Hematopoietic multipotent progenitor cell (in vitro differentiated cells): Measurements from ENCODE around the gene ZMAT2. TPM values are rescaled to one million over a fixed set of nuclear protein-coding genes. Genes with fewer than 3 reads are reported as not detected.
A peak's percentile ranks its signal among the peaks of the same experiment; 100 is the strongest.
"Not testable (repeated sequence)": the region's sequence is repeated elsewhere in the genome, so short reads cannot be mapped to it uniquely, and the experiment has no call there.

Experiments
- DNase-seq, 3 donors: peaks; one replicate each; pipeline ENCODE4 v3.0.0-alpha.2; 2011 to 2015; ENCODE audit warnings: low read depth in 2 of 3, low spot score in 2 of 3
- small RNA-seq: library from RNA; depleted of rRNA; stranded (forward); fragments of <200 nt; gene quantifications from one replicate; pipeline ENCODE3, GENCODE V24; 2012
- total RNA-seq: library from RNA; depleted of rRNA; stranded (reverse); fragments of >200 nt; gene quantifications from one replicate; pipeline ENCODE4 v1.2.3, GENCODE V29; 2012

The ZMAT2 gene
- total RNA-seq, 1 donor: 22.1 TPM

DNA sequence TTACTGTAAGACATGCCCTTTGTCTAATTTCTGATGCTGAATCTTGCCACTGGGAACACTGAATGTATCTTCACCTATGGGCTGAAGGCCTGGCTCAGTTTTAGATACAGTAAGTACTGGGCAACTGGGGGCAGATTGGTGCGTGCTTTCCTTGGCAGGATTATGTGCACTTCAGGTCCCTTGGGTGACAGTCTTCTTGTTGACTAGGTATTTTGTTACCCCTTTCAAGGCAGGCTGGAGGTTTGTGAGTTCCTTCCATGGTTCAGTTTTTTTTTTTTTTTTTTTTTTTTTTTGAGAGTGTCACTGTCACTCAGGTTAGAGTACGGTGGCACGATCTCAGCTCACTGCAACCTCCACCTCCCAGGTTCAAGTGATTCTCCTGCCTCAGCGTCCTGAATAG lies 7.6 kb downstream of the ZMAT2 start:
- no peak for DNase-seq

DNA sequence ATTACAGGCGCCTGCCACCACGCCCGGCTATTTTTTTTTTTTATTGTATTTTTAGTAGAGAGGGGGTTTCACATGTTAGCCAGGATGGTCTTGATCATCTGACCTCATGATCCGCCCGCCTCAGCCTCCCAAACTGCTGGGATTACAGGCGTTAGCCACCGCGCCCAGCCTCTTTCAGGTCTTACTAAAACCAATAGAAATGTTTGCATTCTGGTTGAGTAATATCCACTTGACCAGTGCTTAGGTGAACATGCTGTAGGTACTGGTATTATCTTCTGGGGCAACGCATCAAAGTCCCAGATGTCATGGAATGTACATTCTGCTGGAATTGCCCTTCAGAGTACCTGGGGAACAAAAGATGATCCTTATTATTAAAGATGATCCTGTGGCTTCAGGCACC lies 8.5 kb downstream of the ZMAT2 start:
- DNase-seq: not testable (repeated sequence)

DNA sequence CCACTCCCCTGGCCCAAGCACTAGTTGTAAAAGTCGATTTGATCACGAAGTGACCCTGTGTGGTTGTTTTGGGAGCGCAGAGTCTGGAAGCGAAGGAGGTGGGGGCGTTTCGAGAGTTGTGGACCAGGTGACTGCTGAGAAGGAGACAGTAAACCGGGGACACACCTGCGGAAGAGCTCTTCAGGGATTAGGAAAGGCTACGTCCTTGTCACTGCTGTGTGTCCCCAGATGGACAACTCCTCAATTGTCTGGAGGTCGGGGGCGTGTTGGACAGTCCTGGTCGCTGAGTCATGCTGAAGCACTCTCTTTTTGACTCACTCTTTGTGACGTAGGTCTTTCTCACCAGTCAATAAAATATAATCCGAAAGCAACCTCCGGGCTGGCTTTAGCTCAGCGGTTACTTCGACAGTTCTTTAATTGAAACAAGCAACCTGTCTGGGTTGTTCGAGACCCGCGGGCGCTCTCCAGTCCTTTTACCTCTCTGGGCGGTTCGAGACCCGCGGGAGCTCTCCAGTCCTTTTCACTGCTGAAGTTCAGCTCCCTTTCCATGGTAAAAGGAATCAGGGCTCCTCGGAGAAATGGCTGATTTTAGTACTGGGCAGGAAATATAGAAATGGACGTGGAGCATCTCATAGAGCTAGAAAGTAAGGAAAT lies 10.8 kb downstream of the ZMAT2 start:
- DNase-seq: peak; percentile 75 to 99 (median 95)

DNA sequence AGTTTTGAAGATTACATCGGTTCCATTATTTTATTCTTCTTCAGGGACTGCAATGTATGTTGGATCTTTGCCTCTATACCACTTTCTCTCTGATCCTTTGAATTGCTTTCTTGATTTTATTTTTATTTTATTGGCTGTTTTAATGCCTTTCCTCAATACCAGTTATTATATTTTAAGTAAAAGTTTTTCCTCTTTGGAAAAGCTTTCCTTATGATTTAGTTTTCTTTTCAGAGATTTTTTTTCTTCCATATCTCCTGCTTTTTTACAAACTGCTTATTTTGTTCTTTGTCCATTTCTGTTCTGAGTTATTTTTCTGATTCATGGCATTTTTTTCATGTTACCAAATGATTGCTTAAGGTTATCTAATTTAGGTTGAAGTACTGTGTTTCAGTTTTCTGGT lies 11.5 kb downstream of the ZMAT2 start:
- no peak for DNase-seq

DNA sequence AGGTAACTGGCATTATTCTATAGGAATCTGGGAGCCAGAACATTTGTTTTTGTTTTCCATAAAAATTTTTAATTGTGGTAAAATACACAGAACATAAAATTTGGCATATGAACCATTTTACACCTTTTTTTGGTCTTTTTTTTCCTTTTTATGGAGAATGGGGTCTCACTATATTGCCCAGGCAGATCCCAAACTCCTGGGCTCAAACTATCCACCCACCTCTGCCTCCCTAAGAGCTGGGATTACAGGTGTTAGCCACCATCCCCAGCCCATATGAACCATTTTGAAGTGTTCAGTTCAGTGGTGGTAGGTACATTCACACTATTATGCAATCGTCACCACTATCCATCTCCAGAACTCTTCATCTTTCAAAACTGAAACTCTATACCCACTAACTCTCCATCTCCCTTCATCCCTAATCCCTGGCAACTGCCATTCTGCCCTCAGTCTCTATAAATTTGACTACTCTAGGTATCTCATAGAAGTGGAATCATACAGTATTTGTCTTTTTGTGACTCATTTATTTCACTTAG lies 13.4 kb downstream of the ZMAT2 start:
- no peak for DNase-seq

DNA sequence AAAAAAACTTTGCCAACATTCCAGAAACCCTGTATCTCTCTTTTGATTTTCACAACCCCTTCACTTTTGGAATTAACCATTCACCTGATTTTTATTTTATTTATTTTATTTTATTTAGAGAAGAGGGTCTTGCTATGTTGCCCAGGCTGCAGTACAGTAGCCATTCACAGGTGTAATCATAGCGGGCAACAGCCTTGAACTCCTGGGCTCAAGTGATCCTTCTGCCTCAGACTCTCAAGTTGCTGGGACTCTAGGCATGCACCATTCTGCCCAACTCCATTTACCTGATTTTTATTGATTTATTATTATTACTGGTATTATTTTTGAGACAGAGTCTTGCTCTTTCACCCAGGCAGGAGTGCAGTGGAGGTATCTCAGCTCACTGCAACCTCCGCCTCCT lies 16.0 kb downstream of the ZMAT2 start:
- not testable (repeated sequence) for DNase-seq

DNA sequence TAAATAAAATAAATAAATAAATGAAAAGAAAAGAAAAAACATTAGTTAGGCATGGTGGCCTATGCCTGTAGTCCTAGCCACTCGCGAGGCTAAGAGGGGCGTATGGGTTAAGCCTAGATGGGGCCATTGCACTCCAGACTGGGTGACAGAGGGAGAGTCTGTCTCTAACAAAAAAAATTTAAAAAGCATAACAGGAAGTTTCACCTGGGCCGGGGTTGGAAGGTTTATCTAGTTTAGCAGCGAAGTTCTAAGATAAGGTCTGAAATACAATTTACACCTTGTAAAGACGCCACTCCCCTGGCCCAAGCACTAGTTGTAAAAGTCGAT lies 18.0 kb downstream of the ZMAT2 start:
- DNase-seq: no peak

DNA sequence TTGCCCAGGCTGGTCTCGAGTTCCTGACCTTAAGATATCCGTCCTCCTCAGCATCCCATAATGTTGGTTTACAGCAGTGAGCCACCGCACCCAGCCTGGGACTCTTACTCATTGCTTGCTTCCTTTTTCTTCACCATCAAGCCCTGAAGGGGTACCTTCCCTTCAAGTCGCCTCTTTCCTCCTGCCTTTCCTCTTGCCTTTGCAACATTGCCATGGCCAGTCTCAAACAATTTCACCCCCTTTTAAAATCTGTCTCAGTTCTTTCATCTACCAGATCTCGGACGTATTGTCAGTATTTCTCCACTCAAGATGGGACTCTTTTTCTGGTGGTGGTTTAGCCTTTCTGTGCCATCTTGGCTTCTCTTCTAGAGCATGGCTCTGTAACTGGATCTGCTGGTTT lies 20.5 kb downstream of the ZMAT2 start:
- not testable (repeated sequence) for DNase-seq

DNA sequence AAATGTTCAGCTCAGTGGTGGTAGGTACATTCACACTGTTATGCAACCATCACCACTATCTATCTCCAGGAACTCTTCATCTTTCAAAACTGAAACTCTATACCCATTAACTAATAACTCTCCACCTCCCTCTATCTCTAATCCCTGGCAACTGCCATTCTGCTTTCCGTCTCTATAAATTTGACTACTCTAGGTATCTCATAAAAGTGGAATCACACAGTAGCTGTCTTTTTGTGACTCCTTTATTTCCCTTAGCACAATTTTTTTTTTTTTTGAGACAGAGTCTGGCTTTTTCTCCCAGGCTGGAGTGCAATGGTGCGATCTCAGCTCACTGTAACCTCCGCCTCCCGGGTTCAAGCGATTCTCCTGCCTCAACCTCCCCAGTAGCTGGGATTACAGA lies 21.1 kb downstream of the ZMAT2 start:
- not testable (repeated sequence) for DNase-seq

DNA sequence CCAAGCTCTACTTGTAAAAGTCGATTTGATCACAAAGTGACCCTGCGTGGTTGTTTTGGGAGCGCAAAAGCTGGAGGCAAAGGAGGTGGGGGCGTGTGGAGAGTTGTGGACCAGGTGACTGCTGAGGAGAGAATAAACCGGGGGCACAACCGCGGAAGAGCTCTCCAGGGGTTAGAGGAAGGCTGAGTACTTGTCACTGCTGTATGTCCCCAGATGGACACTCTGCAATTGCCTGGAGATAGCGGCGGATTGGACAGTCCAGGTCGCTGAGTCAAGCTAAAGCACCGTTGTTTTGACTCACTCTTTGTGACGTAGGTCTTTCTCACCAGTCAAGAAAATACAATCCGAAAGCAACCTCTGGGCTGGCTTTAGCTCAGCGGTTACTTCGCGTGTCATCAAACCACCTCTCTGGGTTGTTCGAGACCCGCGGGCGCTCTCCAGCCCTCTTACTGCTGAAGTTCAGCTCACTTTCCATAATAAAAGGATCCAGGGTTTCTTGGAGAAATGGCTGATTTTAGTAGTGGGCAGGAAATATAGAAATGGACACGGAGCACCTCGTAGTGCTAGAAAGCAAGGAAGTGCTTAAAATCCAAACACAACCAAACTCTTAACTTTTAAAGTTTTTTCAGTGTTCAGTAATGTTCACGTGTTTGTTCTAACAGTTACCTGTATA lies 25.7 kb downstream of the ZMAT2 start:
- DNase-seq: peak; percentile 7 to 88 (median 69)

DNA sequence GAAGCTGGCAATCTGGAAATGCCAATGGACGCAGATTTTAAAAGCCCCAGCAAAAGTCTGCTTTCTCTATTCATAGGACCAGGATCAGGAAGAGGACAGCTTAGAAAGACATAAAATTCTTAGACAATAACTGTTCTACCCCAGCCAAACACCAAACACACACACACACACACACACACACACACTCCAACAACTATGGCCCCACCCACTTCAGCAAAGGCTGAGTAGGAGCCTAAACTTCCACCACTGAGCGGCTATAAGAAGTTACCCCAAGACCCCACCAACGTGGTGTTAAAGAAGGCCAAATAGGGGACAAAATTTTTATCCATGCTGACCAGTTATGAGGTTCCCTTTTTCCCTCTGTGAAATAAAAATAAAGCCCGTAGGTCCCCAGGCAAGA lies 32.9 kb downstream of the ZMAT2 start:
- no peak for DNase-seq

DNA sequence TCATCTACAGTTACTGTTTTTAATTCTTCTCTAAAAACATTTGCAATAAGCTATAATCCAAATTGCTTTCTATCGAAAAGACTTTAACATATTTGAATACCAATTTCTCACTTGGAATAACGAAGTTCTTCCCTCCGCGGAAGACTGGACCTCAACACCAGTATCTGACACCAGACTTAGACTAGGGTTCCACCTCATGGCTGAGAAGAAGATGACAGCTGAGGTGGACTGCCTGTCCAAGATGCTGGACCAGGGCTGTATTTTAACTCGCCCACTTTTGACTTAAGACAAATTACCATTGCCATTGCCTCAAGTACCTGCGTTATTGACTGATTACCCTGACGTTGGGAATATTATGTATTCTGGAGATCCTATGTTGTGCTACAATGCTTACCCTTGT lies 34.1 kb downstream of the ZMAT2 start:
- DNase-seq: no peak

DNA sequence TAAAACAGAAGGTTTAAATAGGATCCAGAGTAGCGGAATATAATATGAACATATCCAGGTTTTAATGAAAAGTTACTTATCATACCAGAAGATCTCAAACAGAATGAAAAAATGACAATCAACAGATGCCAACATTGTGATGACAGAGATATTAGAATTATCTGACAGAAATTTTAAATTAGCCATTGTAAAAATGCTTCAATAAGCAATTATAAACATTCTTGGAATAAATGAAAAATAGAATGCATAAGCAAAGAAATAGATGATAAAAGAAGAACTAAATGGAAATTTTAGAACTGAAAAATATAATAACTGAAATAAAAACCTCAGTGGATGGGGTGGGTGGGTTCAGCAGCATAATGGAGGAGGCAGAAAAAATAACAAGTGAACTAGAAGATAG lies 37.2 kb downstream of the ZMAT2 start:
- DNase-seq: no peak

DNA sequence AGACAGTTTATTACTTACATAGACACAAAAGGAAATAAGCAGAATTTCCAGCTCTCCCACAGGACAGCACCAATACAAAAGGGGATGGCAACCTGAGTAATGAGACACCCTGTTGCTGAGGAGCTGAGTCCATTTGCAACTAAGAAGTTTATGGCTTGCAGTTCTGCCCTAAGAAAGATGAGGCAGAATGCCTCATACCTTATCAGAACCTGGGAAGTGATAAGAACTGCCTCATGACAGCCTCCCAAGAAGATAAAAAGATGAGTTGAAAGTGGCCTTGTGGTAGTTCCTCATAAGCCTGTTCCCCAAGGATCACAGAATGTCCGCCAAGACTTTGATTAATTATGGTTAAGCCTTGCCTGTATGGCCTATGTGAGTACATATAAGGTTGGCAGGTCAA lies 41.7 kb downstream of the ZMAT2 start:
- DNase-seq: no peak

DNA sequence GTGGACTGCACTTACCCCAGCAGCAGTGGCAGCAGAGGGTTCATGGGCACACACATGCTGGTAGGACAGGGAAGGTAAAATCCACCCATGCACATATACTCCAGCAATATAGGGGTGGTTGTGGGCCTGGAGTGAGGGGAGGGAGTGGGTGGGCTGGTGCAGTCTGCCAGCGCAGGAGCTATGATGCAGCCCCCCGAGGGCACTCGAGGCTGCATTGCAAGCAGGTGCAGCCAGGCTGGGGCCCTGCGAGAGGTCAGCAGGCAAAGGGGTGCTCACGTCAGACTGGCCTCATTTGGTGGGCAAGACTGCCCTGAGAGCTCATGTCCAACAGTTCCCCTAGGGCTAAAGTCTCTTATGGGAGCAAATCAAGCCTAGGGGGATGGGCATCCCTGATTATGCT lies 53.3 kb downstream of the ZMAT2 start:
- DNase-seq: no peak

Small RNA genes lying within 50 kb of the gene (small RNA-seq; reads per million reads assigned to genes)
- gene VTRNA1-1: 10.1 reads per million, percentile 92 among the genes with 10 or more reads in this experiment
- not detected for gene VTRNA1-2
- 0.27 reads per million for gene VTRNA1-3

Other genes with a start within 250 kb of the ZMAT2 start
- 8.3 TPM for gene EIF4EBP3, start 152.8 kb upstream of the ZMAT2 start, total RNA-seq
- gene SRA1, start 143.0 kb upstream of the ZMAT2 start, total RNA-seq: 13.2 TPM
- 35.5 TPM for gene APBB3, start 135.8 kb upstream of the ZMAT2 start, total RNA-seq
- gene SLC35A4, start 135.6 kb upstream of the ZMAT2 start, total RNA-seq: 23.7 TPM
- 5.4 TPM for gene CD14, start 67.3 kb upstream of the ZMAT2 start, total RNA-seq
- gene TMCO6, start 61.0 kb upstream of the ZMAT2 start, total RNA-seq: 25.3 TPM
- gene NDUFA2, start 52.8 kb upstream of the ZMAT2 start, total RNA-seq: 27.2 TPM
- 61.1 TPM for gene IK, start 52.6 kb upstream of the ZMAT2 start, total RNA-seq
- gene WDR55, start 35.5 kb upstream of the ZMAT2 start, total RNA-seq: 18.3 TPM
- gene DND1, start 26.9 kb upstream of the ZMAT2 start, total RNA-seq: 0.54 TPM
- 41.2 TPM for gene HARS1, start 9.1 kb upstream of the ZMAT2 start, total RNA-seq
- gene HARS2, start 9.0 kb upstream of the ZMAT2 start, total RNA-seq: 24.0 TPM
- not detected for gene PCDHA1, start 85.7 kb downstream of the ZMAT2 start, total RNA-seq
- under 0.01 TPM for gene PCDHA2, start 94.4 kb downstream of the ZMAT2 start, total RNA-seq
- under 0.01 TPM for gene PCDHA3, start 100.6 kb downstream of the ZMAT2 start, total RNA-seq
- 0.27 TPM for gene PCDHA4, start 106.6 kb downstream of the ZMAT2 start, total RNA-seq
- gene PCDHA5, start 121.2 kb downstream of the ZMAT2 start, total RNA-seq: under 0.01 TPM
- gene PCDHA6, start 127.5 kb downstream of the ZMAT2 start, total RNA-seq: under 0.01 TPM
- 0.27 TPM for gene PCDHA7, start 133.8 kb downstream of the ZMAT2 start, total RNA-seq
- under 0.01 TPM for gene PCDHA8, start 140.7 kb downstream of the ZMAT2 start, total RNA-seq
- under 0.01 TPM for gene PCDHA9, start 147.9 kb downstream of the ZMAT2 start, total RNA-seq
- under 0.01 TPM for gene PCDHA10, start 155.4 kb downstream of the ZMAT2 start, total RNA-seq
- under 0.01 TPM for gene PCDHA11, start 168.5 kb downstream of the ZMAT2 start, total RNA-seq
- gene PCDHA12, start 174.9 kb downstream of the ZMAT2 start, total RNA-seq: under 0.01 TPM
- gene PCDHA13, start 181.7 kb downstream of the ZMAT2 start, total RNA-seq: not detected
- gene PCDHAC1, start 225.9 kb downstream of the ZMAT2 start, total RNA-seq: under 0.01 TPM